SK-N-SH (cell line): ENCODE measurements around the gene FIBP.

Experiments used
- CHD2 ChIP-seq: fragments of 150-350 bp; IDR thresholded peaks from 2 replicates; pipeline ENCODE4 v1.6.1; 2018; ENCODE audit warnings: low read length; ENCODE audit not compliant: partially characterized antibody
- EP300 ChIP-seq, 2 experiments: IDR thresholded peaks; 2 replicates each; pipeline versions ENCODE4 v1.4.0 to v1.6.1; 2012; ENCODE audit warnings: borderline replicate concordance in 1 of 2, low read depth in 1 of 2, low read length in 1 of 2
- EZH2phosphoT487 ChIP-seq: fragments of 200-600 bp; sonication (generic); IDR thresholded peaks from 2 replicates; pipeline ENCODE4 v1.6.1; 2017; ENCODE audit warnings: low read depth, mixed run types, mild to moderate bottlenecking, antibody characterized with exemption, moderate library complexity, borderline replicate concordance
- FOXM1 ChIP-seq: IDR thresholded peaks from 2 replicates; pipeline ENCODE4 v1.4.0; 2012; ENCODE audit warnings: low read depth, mild to moderate bottlenecking
- JUND ChIP-seq: IDR thresholded peaks from 2 replicates; pipeline ENCODE4 v1.4.0; 2012
- RXRA ChIP-seq: IDR thresholded peaks from 2 replicates; pipeline ENCODE4 v1.4.0; 2012; ENCODE audit warnings: low read depth, mild to moderate bottlenecking, borderline replicate concordance
- YY1 ChIP-seq: IDR thresholded peaks from 2 replicates; pipeline ENCODE4 v1.4.0; 2012; ENCODE audit warnings: low read depth, mild to moderate bottlenecking
- TF ChIP-seq, protein P1 (sequence below): fragments of 200-600 bp; sonication (generic); IDR thresholded peaks from 2 replicates; pipeline ENCODE4 v1.6.1; 2017; ENCODE audit warnings: antibody characterized with exemption, mild to moderate bottlenecking, moderate library complexity

- TF ChIP-seq EZH2phosphoT487 (no peak), YY1 (no peak), JUND (no peak), RXRA (no peak), FOXM1 (no peak), CHD2 (no peak), EP300 (IDR thresholded peaks at IDR 0.05; ENCODE audit: borderline replicate concordance in 1 of 2, low read depth in 1 of 2, low read length in 1 of 2) (no peak)
- TF ChIP-seq, protein P1, sequence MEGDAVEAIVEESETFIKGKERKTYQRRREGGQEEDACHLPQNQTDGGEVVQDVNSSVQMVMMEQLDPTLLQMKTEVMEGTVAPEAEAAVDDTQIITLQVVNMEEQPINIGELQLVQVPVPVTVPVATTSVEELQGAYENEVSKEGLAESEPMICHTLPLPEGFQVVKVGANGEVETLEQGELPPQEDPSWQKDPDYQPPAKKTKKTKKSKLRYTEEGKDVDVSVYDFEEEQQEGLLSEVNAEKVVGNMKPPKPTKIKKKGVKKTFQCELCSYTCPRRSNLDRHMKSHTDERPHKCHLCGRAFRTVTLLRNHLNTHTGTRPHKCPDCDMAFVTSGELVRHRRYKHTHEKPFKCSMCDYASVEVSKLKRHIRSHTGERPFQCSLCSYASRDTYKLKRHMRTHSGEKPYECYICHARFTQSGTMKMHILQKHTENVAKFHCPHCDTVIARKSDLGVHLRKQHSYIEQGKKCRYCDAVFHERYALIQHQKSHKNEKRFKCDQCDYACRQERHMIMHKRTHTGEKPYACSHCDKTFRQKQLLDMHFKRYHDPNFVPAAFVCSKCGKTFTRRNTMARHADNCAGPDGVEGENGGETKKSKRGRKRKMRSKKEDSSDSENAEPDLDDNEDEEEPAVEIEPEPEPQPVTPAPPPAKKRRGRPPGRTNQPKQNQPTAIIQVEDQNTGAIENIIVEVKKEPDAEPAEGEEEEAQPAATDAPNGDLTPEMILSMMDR, result no peak
Observed at GRCh38 chr11:65855927-65856363, 32.3 kb downstream of the FIBP start.
